AG04449 (cell line): ENCODE data around the gene SZT2.
"Not testable (repeated sequence)": the region's sequence is repeated elsewhere in the genome, so short reads cannot be mapped to it uniquely, and the experiment has no call there.

Source experiments
- CTCF ChIA-PET: fragments of 350-600 bp; formaldehyde crosslinking; extraction: SDS; loops from one replicate; lab custom pipeline; 2021; ENCODE audit warnings: antibody characterized with exemption; lab: Yijun Ruan, JAX
- POLR2A ChIA-PET: fragments of 400-600, 350-600 bp; formaldehyde crosslinking; extraction: SDS; loops from one replicate; lab custom pipeline; 2020; ENCODE audit warnings: antibody characterized with exemption, inconsistent platforms; lab: Yijun Ruan, JAX
- DNase-seq: peaks from one replicate; pipeline ENCODE4 v3.0.0-alpha.2; 2010; ENCODE audit warnings: low read depth, low spot score
- H3K4me3 ChIP-seq: 2 replicates; pipeline ENCODE4 v1.5.1; 2011; ENCODE audit warnings: low read depth, mild to moderate bottlenecking, control low read depth, low read length
- TF ChIP-seq, protein P1 (sequence below): IDR thresholded peaks from one replicate; pipeline ENCODE4 v1.5.1; 2011; ENCODE audit warnings: mild to moderate bottlenecking, moderate library complexity, low read length, control low read depth, inconsistent platforms; ENCODE audit not compliant: insufficient read depth; ENCODE audit errors: missing control alignments

The SZT2 gene

DNA sequence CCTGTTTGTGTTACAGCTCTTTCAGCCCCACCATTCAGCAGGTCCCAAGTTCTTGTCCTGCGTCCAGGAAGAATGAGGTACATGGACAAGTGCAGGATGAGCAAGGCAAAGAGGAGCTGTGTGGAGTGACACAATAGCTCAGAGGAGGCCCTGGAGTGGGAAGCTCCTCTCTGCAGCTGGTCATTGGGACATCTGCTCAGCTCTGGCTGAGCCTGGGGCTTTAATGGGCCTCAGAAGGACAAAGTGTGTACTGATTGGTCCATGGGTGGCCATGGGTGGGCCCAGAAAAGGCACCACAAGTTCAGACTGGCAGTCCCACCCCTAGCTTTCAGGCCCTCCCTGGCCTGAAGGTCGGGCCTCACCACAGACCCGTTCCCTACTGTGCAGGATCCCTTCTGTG, 78.7 kb downstream of the SZT2 start:
- H3K4me3 ChIP-seq: no peak overlapping the region
- no peak for DNase-seq
- CTCF ChIA-PET: interaction anchor here (1.1 kb wide), 1 partner anchor 10 kb away, joined by 3 read pairs; no protein-coding TSS in a partner anchor
- POLR2A ChIA-PET: interaction anchor here (1.0 kb wide), 1 partner anchor 15 kb away, joined by 3 read pairs; the partner anchor contains the start of gene HYI
- TF ChIP-seq, protein P1, sequence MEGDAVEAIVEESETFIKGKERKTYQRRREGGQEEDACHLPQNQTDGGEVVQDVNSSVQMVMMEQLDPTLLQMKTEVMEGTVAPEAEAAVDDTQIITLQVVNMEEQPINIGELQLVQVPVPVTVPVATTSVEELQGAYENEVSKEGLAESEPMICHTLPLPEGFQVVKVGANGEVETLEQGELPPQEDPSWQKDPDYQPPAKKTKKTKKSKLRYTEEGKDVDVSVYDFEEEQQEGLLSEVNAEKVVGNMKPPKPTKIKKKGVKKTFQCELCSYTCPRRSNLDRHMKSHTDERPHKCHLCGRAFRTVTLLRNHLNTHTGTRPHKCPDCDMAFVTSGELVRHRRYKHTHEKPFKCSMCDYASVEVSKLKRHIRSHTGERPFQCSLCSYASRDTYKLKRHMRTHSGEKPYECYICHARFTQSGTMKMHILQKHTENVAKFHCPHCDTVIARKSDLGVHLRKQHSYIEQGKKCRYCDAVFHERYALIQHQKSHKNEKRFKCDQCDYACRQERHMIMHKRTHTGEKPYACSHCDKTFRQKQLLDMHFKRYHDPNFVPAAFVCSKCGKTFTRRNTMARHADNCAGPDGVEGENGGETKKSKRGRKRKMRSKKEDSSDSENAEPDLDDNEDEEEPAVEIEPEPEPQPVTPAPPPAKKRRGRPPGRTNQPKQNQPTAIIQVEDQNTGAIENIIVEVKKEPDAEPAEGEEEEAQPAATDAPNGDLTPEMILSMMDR: no peak

DNA sequence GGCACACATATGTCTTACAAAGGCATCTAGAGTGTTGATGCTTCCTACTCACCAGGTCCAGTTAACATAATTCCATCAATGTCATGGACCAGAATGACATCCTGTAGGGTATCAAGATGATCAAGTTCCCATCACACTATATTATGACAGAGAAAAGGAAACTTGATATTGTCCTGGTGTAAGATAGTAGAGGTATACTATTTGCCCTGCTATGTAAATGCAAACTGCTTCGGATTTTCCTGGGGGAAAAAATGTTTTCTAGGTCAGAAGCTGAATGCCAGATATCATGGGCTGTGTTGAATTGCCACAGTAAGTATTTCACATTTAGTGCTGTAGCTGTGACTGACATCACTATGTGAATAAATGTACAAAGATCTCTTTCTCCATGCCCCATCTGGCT, 80.2 kb downstream of the SZT2 start:
- DNase-seq: no peak
- ChIA-PET POLR2A (no interaction called here), CTCF (interaction anchor here (1.5 to 2.2 kb wide), 2 partner anchors 8 to 566 kb away, joined by 3 to 6 read pairs; no protein-coding TSS in a partner anchor)
- no peak overlapping the region for H3K4me3 ChIP-seq
- TF ChIP-seq, protein P1: no peak

DNA sequence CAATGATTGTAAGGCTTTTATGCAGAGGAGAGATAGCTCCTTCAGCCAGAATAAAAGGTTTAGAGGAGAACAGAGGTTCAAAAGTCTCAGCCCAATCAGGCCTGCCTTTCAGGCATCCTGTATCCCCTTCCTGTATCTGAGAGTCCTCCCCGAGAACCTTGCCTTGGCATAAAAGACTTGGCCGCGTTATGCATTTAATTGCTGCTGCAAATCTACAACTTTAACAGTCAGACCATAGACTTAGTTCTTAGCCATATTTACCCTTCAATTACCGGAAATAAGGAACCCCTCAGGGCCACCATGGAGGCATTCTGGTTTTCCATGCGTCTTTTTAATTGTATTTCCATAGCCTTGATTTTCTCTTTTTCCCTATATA, 82.4 kb downstream of the SZT2 start:
- DNase-seq: no peak
- TF ChIP-seq, protein P1: no peak
- no peak overlapping the region for H3K4me3 ChIP-seq
- ChIA-PET POLR2A (no interaction called here), CTCF (interaction anchor here (1.4 to 2.2 kb wide), 2 partner anchors 10 to 245 kb away, joined by 3 to 6 read pairs; no protein-coding TSS in a partner anchor)

DNA sequence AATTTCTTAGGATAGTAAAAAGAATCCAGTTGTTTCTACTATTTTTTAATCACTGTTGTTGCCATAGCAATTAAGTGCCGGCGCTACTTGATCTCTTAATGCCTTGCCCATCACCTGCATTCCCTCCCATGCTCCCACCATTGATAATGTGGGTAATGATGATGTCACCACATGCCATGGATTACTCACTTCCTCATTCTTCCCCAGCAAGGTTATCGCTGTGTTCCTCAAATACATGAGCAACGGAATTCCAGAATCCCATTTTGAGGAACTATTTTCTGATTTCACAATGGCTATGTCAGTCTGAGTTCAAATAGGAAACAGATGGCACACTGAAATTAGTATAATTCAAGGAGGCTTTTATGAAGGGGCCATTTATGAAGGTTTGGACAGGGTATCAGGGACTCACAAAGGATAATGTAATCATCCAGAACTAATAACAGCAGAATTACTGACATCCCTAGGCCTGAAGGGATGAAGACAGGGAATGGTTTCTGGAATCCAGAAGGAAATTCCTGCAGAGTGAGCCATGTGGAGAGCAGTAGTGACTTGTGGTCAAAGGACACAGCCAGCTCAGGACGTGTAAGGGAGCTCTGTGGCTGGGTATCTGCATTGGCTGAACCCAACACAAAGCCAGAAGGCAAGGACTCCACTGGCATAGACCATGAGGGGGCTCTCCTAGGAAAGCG, 82.9 kb downstream of the SZT2 start:
- DNase-seq: peak; percentile 80

DNA sequence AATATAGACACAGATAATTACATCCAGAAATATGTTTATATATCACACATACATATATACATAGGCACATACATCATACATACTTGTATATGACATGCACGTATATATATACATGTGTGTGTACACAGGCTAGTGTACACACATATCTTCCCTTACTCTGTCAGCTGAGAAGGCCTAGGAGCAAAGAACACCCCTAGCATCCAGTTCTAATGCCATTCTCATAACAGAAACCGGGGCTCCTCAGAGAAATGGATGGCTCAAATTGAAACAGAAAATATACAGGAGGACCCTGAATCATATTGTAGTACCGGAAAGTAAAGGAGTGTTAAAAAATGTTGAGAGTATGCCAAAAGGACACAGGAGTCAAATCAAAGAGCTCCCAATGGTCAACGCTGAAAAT, 83.8 kb downstream of the SZT2 start:
- TF ChIP-seq, protein P1: no peak
- CTCF ChIA-PET: no interaction called here
- DNase-seq: no peak
- POLR2A ChIA-PET: interaction anchor here (0.5 kb wide), 1 partner anchor 240 kb away, joined by 3 read pairs; no protein-coding TSS in a partner anchor
- no peak overlapping the region for H3K4me3 ChIP-seq

More for the DNA sequence above, 82.9 kb downstream of the SZT2 start:
- CTCF ChIA-PET, H3K4me3 ChIP-seq: not testable (repeated sequence)
- POLR2A ChIA-PET: interaction anchor here (0.5 kb wide), 1 partner anchor 240 kb away, joined by 3 read pairs; no protein-coding TSS in a partner anchor

DNA sequence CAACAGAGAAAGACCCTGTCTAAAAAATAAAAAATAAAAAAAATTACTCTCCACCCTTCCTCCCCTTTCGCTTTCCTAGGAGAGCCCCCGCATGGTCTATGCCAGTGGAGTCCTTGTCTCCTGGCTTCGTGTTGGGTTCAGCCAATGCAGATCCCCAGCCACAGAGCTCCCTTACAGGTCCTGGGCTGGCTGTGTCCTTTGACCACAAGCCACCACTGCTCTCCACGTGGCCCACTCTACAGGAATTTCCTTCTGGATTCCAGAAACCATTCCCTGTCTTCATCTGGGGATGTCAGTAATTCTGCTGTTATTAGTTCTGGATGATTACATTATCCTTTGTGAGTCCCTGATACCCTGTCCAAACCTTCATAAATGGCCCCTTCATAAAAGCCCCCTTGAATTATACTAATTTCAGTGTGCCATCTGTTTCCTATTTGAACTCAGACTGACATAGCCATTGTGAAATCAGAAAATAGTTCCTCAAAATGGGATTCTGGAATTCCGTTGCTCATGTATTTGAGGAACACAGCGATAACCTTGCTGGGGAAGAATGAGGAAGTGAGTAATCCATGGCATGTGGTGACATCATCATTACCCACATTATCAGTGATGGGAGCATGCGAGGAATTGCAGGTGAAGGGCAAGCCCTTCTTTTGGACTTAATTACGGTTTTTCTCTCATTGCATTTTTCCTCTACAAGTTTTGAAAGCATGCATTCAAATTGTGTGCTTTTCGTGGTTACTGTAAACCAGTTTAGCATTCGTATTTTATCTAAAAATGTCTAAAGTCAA, 86.1 kb downstream of the SZT2 start:
- POLR2A ChIA-PET: not testable (repeated sequence)
- DNase-seq: peak; percentile 14

DNA sequence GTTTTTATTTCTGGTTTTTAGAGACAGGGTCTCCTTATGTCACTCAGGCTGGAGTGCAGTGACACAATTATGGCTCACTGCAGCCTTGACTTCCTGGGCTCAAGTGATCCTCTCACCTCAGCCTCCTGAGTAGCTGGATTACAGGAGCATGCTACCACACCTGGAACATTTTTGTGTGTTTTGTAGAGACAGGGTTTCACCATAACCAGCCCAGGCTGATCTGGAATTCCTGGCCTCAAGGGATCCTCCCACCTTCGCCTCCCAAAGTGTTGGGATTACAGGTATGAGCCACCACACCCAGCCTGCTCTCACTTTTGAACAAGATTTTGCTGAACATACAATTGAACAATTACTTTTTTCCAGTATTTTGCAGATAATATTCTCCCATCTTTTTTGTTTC, 88.0 kb downstream of the SZT2 start:
- POLR2A ChIA-PET: no interaction called here
- TF ChIP-seq, protein P1: no peak
- CTCF ChIA-PET: no interaction called here
- H3K4me3 ChIP-seq: no peak overlapping the region
- no peak for DNase-seq

More for the DNA sequence above, 86.1 kb downstream of the SZT2 start:
- H3K4me3 ChIP-seq, CTCF ChIA-PET: not testable (repeated sequence)
